Stimulated activated CD4-positive, alpha-beta T cell treated with anti-CD3 and anti-CD28 coated beads, Interleukin-2, amount 100 ng/mL, for 24 hours (primary cell): ENCODE results near the gene TPP1.

Source experiments
- DNase-seq, 2 donors: peaks; one replicate each; pipeline ENCODE4 v3.0.0-alpha.2; 2020

Gene TPP1

DNA sequence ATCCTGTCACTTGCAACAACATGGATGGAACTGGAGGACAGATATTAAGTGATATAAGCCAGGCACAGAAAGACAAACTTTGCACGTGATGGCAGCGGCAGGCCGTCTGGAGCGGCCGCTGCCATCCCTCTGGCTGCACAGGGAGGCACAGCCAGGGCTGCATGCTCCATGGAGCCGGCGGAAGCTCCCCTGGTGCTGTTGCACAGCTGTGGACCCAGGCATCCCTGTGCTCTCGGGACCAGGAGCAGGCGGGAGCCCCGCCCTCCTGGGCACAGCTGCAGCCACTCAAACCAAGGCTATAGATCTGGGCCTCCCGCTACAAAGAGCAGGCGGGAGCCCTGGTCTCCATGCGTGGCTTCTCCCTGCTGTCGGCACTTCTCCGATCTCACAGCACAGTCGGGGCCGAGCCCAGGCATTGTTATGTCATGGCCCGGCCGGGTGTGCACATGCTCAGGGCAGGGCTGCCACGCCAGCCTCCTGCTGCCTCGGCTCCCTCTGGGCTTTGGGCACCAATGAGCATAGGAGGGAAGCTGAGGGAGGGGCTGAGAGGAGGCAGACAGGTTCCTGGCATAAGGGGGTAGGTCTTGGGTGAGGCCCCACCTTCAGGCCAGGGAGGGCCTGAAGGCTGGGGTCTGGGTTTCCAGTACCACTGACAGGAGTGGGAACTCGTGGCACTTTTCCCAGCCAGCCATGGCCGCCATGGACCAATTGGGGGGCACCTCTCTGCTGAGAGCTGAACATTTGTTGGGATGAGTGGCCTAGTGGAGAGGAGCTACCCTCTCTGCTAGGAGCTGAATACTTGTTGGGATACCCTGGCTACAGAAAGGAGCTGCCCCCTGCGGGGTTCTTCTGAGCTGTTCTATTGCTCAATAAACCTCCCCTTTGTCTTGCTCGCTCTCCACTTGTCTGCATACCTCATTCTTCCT, 32.5 kb downstream of the TPP1 start:
- DNase-seq: no peak

DNA sequence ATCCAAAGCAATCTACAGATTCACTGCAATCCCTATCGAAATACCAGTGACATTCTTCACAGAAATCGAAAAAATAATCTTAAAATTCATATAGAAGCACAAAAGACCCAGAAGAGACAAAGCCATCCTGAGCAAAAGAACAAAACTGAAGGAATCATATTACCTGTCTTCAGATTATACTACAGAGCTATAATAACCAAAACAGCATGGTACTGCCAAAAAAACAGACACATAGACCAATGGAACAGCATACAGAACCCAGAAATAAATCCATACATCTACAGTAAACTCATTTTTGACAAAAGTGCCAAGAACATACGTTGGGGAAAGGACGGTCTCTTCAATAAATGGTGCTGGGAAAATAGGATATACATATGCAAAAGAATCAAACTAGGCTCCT, 34.7 kb downstream of the TPP1 start:
- DNase-seq: no peak

DNA sequence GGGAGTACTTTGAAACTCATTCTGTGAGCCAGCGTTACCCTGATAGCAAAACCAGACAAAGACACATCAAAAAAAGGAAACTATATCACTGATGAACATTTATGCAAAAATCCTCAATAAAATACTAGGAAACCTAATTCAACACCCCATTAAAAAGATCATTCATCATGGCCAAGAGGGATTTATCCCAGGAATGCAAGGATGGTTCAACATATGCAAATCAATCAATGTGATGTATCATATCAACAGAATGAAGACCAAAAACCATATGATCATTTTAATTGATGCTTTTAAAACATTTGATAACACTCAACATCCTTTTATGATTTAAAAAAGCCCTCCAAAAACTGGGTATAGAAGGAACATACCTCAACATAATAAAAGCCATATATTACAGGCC, 35.6 kb downstream of the TPP1 start:
- no peak for DNase-seq

DNA sequence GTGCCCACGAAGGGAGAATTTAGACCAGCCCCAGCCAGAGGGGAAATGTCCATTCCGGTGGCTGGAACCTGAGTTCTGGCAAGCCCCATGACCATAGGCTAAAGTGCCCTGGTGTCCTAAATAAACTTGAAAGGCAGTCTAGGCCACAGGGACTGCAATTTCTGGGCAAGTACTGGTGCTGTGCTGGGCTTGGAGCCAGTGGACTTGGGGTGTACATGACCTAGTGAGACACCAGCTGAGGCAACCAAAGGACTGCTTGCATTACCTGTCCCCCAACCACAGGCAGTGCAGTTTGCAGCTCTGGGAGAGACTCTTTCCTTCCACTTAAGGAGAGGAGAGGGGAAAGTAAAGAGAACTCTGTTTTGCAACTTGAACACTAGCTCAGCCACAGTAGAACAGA, 39.5 kb downstream of the TPP1 start:
- no peak for DNase-seq

DNA sequence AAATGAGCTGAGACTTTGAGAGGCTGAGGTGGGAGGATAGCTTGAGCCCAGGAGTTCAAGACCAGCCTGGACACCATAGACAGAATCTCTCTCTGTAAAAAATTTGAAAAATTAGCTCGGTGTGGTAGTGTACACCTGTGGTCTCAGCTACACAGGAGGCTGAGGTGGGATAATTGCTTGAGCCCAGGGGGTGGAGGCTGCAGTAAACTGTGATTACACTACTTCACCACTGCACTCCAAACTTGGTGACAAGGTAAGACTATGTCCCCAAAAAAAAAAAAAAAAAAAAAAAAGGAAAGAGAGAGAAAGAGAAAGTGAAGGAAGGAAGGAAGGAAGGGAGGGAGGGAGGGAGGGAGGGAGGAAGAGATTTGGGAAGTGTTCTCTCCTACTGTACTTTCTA, 41.1 kb downstream of the TPP1 start:
- DNase-seq: no peak

DNA sequence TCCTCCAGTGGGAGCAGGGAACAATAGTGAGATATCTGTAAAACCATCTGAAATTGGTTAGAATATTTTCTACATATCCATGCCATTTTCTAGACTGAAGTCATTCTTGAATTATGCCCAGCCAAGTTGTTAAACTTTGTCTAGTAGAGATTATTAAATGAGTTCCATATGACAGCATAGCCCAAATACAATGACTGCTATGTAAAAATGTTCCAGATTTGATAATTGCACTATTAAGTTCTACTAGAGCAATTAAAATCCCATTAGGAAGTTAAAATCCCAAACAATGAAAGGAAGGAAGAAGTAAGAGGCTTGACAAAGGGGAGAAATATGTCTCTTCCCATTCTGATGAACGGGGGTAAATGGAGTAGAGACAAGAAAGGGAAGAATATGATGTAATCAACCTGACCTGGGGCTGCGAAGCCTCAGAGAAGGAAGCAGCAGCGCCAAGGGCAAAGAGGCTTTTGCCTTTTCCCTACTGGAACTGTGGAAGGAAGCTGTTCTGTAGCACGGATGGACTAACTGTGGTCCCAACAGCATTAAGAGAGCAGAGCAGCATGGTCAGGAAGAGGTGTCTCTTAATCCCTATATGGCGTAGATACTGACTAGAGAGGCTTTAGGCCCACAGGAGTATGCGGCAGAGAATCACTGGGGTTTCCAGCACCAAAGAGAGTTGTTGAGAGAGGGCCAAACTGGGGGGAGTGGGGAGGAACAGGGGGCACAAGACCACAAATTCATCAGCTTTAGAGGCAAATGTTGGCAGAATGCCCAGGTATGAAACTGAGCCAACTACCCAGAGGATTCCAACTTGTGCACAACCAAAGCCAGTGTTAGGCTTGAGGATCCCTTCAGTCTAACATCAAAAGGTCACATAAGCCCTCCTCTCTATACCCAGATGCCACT, 42.5 kb downstream of the TPP1 start:
- DNase-seq: no peak

DNA sequence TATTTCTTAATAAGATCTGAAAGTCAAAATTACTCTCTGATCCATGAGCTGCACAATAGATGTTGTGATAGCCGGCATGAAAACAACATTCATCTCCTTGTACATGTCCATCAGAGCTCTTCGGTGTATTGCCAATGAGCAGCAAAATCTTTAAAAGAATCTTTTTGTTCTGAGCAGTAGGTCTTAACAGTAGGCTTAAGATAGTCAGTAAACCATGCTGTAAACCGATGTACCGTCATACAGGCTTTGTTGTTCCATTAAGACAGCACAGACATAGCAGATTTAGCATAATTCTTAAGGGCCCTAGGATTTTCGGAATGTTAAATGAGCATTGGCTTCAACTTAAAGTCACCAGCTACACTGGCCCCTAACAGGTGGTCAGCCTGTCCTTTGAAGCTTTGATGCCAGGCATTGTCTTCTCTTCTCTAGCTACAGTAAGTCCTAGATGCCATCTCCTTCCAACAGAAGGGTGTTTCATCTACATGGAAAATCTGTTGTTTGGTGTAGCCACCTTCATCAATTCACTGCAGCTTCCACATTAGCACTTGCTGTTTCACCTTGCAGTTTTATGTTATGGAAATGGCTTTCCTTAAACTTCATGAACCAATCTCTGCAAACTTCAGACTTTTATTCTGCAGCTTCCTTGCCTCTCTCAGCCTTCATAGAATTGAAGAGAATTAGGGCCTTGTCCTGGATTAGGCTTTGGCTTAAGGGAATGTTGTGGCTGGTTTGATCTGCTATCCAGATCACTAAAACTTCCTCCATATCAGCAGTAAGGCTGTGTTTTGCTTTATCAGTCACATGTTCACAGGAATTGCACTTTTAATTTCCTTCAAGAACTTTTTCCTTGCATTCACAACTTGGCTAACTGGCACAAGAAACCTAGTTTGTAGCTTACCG, 44.2 kb downstream of the TPP1 start:
- DNase-seq: no peak

DNA sequence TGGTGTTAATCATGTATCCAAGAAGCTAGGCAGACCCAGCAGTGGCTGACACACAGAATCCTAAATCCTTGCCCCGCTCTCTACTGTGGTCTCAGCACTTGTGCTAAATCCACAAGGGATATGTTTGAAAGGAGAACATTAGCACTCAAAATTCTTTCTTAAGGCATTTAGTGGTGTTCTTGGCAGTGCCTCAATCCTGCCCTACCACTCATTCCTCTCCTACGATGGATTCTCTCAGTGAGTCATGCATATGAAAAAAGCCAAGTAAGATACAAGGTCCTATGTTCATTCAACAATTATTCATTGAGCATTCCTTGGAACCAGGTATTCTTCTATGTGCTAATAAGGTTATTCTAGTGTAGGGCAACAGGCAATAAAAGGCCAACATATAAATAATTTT, 47.0 kb downstream of the TPP1 start:
- no peak for DNase-seq

DNA sequence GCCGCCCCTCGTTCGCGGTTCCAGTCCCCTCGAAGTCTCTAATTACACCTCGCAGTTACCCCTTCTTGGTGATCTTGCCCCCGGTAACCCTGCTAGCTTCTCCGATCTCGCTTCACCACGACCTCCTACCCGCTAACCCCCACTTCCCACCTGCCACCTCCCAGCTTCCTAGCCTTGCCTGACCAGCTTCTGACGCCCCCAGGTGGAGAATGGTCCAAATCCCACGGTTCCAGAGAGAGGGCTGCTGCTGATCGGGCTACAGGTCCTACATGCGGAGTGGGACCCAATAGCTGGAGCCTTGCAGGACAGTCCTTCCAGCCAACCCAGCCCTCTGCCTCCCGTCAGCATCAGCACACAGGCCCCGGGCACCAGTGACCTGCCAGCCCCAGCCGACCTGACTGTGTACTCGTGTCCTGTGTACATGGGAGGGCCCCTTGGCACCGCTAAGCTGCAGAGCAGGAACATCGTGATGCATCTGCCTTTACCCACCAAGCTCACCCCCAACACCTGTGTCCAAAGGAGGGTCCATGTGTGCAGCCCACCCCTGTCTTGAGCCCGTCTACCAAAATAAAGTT, 47.7 kb downstream of the TPP1 start:
- DNase-seq: no peak

DNA sequence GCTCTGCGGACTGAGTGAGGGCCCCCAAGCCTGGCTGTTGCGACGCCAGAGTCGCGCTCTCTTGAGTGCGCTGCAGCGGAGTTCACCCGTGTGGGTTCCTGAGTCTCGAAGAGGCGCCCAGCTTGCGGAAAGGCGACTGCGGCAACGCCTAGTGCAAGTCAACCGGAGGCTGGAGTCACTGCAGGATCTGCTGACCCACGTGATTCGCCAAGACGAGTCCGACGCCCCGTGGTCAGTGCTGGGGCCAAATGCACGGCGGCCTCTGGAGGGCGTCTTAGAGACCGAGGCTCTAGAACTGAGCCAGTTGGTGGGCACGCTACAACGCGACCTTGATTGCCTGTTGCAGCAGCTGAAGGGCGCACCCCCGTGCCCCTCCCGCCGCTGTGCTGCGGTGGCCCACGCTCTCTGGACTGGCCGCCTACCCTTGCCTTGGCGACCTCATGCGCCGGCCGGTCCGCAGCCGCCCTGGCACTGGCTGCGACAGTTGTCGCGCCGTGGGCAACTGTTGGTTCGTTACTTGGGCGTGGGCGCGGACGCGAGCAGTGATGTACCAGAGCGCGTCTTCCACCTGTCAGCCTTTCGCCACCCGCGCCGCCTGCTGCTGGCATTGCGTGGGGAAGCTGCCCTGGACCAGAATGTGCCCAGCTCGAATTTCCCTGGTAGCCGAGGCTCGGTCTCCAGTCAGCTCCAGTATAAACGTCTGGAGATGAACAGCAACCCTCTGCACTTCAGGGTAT, 48.4 kb downstream of the TPP1 start:
- no peak for DNase-seq

DNA sequence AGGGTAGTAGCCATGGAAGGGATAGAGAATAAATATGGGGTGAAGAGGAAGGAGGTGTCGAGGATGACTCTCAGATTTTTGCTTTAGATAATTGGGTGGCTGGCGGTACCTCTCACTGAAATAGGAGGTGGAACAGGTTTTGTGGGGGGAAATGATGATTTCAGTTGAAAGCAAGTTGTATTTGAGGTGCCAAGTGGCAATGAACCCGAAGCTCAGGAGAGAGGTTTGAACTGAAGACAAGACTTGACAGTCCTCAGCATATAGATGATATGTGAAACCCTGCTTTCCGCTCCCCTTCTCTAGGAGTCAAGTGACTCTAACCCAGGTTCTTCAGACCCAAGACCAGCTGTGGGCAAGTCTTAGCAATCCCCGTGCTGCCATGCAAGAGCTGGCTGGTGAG, 49.5 kb downstream of the TPP1 start:
- DNase-seq: no peak

DNA sequence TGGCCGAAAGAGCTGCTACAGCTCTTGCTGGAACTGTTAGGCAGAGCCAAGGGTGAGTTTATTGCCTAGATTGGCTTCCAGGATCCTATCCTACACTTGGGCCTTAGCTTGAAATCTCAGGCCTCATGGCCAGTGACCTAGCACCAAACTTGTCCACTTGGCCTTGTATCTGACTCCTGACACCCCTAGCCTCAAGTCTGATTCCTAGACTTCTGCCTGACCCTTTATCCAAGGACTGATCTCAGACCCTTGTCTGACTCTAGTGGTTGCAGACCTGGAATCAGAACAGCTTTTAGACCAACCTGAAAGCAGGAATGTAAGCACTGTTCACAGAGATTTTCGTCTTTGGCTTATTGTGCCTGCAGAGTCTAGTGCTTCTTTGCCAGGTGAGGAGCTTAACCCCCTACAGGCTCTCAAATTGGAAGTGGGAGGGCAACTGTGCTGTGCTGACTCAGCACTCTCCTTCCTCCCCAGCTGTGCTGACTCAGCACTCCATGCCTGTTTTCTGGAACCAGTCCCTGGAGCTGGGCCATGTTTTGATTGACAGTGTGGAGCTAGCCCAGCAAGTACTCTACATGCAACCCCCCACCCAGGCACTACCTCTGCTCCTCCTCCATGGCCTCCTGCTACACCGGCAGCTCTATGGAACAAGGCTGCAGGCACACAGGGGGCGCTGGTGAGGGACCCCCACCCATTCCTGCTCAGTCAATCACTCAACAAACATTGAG, 50.9 kb downstream of the TPP1 start:
- DNase-seq: no peak

DNA sequence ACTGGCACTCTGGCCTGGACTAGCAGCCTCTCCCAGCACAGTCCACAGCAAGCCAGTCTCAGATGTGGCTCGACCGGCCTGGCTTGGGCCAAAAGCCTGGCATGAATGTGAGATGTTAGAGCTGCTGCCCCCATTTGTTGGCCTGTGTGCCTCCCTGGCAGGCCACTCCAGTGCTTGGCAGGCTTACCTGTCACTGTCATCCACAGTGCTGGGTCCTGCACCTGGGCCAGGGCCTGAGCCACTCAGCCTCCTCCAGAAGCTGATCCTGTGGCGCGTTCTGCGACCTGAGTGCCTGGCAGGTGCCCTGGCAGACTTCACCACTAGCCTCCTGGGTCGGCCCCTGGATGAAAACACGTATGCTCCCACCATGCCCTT, 51.9 kb downstream of the TPP1 start:
- no peak for DNase-seq

DNA sequence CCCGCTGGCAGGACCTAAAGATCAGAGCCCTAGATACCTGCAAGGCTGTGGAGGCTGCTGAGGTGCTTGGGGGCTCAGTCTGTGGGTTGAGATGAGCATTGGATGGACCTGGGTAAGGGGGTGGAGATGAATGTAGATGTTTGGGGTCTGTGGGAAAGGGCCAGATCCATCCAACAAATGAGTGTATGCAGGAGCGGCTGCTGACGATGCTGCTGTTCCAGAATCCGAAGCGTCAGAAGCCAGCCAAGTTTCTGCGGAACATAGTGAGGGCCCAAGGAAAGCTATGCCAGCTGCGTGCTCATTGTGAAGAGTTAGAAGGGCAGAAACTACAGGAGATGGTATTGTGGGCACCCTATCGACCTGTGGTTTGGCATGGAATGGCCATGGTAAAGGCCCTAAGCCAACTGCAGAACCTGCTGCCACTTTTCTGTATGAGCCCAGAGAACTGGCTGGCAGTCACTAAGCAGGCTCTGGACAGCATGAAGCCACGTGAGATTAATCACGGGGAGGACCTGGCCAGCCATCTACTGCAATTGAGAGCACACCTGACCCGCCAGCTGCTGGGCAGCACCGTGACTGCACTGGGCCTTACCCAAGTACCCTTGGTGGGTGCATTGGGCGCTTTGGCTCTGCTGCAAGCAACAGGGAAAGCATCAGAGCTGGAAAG, 52.4 kb downstream of the TPP1 start:
- no peak for DNase-seq

DNA sequence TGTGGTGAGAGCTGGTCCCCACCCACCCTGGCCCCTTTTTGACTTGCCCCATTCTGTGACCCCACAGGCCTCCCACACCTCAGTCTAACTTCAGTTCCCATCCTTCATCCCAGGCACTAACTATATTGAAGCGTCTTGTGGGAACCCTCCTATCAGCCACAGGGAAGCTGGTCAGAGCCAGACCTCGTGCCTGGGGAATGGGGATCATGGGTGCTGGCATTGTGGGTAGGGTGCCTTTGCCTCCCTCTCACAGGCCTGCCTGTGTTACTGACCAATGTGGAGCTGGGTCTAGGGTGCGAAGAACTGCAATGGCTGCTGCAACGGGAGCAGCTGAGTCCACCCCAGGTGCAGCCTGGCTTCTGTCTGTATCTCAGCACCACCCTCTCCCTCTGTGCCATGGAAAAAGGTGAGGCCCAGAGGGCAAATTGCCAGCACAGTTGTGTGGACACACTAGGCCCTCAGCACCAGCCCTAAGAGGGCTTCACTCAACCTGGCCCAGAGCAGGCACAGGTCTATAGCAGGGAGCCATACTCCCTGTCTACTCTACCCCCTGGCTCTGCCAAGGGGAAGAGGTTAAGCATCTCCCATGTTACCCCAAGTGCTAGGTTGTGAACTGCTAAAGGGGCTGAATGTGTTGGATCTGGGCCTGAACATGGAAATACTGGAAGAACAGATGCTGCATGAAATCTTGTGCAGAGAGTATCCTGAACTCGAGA, 53.1 kb downstream of the TPP1 start:
- no peak for DNase-seq

DNA sequence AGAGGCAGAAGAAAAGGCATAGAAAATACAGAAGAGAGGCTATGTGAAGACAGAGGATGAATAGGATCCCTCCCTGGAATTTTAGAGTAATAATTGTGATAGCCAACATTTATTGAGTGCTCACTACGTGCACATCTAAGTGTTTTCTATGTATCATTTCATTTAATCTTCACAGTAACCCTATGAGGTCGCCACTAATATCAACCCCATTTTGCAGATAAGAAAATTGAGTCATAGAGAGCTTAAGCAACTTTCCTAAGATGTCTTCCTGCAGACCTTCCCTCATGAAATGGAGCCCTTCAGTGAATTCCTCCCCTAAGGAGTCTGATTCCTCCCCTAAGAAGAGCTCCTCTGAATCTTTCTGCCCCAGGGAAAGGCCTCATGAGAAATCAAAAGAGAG, 53.9 kb downstream of the TPP1 start:
- no peak for DNase-seq

DNA sequence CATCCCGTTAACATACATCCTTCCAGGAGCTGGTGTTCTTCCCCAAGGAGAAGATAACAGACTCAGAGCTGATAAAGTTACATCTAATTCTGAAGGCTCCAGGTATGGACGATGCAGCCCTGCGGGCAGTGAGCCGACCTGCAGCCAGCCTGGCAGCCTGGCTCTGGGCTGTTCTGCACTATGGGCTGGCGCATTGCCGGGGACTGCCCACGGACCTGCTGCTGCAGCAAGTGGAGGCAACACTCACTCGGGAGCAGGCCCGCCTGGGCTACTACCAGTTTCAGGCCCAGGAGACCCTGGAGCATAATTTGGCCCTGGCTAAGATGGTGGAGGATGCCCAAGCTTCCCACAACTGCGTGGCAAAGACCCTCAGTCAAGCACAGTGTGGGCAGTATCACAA, 55.6 kb downstream of the TPP1 start:
- DNase-seq: no peak

DNA sequence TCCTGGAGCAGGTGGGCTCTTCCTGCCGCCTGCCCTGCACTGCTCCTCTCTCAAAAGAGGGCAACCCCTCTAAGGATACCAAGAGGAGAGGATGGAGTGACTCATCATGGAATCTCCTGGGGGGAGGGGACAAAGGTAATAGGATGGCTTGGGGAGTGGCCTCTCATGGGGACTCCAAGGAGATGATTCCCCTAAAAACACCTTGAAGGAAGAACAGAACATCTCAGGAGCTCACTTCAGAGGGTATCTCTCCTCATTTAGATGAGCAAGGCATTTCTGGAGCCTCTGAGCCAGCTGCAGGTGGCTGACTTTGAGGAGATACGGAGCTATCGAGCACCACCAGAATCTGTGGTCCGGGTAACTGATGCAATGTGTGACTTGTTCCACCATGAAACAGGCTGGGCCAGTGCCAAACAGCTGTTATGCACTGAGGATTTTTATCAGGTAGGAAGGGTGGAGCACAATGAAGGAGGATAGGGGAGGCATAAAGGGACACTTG, 56.1 kb downstream of the TPP1 start:
- DNase-seq: no peak
